Cardiac fibroblast (primary cell): ENCODE data around the gene PCLO.
A peak's percentile ranks its signal among the peaks of the same experiment; 100 is the strongest.

Source experiments
- DNase-seq, 2 donors: peaks; one replicate each; pipeline versions ENCODE4 v3.0.0 to v3.0.0-alpha.2; 2010; ENCODE audit warnings: low read depth in 2 of 2
- H3K4me3 ChIP-seq, 2 donors: replicated peaks in 1 of 2; 1 replicate in 1 of 2; 2 replicates in 1 of 2; pipeline ENCODE4 v1.5.1; 2011; ENCODE audit warnings: low read depth in 2 of 2, low read length in 2 of 2, mild to moderate bottlenecking in 2 of 2, moderate library complexity in 1 of 2
- TF ChIP-seq, protein P1 (sequence below): IDR thresholded peaks from one replicate; pipeline ENCODE4 v1.5.1; 2011; ENCODE audit warnings: low read depth, mild to moderate bottlenecking, low read length, inconsistent platforms

The PCLO gene

DNA sequence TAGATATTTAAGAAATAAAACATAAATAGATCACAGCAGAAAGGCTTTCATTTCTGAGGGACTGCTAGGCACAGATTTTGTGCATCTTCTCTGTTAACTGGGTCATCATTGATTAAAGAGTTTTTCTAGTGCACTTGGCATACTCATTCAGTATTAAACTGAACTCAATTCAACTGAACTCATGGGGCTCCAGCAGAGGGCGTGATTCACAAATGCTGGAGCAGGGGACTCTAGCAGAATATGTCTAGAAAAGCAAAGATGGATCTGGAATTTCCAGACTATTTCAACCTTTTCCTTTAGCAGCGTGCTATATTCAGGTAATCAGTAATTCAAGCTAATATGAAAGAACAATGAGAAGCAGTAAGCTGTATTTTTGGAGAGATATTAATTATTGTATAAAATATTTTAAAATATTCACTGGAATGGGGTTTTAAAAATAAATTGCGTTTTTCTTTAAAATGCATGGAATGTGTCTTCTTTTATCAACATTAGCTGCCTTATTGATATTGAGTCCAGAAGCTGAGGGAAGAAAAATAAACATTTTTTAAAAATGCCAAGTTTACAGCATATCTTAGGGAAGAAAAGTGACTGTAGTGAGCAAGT lies 422.3 kb downstream of the PCLO start:
- no peak overlapping the region for H3K4me3 ChIP-seq
- DNase-seq = peak; percentile 71 to 74
- TF ChIP-seq, protein P1, sequence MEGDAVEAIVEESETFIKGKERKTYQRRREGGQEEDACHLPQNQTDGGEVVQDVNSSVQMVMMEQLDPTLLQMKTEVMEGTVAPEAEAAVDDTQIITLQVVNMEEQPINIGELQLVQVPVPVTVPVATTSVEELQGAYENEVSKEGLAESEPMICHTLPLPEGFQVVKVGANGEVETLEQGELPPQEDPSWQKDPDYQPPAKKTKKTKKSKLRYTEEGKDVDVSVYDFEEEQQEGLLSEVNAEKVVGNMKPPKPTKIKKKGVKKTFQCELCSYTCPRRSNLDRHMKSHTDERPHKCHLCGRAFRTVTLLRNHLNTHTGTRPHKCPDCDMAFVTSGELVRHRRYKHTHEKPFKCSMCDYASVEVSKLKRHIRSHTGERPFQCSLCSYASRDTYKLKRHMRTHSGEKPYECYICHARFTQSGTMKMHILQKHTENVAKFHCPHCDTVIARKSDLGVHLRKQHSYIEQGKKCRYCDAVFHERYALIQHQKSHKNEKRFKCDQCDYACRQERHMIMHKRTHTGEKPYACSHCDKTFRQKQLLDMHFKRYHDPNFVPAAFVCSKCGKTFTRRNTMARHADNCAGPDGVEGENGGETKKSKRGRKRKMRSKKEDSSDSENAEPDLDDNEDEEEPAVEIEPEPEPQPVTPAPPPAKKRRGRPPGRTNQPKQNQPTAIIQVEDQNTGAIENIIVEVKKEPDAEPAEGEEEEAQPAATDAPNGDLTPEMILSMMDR = peak; percentile 83

DNA sequence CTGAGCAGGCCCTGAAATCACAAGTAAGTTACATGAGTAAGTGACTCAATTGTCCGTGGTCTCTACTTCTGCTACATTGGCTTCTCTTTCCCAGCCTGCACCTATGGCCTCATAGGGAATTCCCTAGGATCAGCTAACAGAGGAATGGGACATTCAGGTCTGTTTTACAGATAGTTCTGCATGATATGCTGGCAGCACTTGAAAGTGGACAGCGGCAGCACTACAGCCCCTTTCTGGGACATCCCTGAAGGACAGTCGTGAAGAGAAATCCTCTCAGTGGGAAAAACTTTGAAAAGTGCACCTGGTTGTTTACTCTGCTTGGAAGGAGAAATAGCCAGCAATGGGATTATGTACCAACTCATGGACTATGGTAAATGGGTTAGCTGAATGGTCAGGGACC lies 426.1 kb downstream of the PCLO start:
- DNase-seq = no peak
- TF ChIP-seq, protein P1 = no peak
- no peak overlapping the region for H3K4me3 ChIP-seq

DNA sequence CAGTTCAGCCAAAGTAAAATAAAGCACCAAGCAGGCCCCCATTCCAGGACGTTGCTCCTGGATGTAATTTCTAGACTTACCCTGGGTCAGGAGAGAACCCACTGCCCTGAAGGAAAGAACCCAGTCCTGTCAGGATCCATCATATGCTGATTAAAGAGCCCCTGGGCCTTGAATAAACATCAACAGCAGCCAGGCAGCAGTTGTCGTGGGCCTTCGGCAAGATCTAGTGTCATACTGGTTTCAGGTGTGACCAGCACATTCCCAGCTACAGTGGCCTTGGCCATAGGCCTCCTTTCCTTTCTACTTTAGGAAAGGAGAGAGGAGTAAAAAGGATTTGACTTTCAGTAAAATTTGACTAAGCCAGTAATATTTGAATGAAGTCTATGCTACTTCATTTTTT lies 430.0 kb downstream of the PCLO start:
- TF ChIP-seq, protein P1 = no peak
- H3K4me3 ChIP-seq = no peak overlapping the region
- DNase-seq = no peak

DNA sequence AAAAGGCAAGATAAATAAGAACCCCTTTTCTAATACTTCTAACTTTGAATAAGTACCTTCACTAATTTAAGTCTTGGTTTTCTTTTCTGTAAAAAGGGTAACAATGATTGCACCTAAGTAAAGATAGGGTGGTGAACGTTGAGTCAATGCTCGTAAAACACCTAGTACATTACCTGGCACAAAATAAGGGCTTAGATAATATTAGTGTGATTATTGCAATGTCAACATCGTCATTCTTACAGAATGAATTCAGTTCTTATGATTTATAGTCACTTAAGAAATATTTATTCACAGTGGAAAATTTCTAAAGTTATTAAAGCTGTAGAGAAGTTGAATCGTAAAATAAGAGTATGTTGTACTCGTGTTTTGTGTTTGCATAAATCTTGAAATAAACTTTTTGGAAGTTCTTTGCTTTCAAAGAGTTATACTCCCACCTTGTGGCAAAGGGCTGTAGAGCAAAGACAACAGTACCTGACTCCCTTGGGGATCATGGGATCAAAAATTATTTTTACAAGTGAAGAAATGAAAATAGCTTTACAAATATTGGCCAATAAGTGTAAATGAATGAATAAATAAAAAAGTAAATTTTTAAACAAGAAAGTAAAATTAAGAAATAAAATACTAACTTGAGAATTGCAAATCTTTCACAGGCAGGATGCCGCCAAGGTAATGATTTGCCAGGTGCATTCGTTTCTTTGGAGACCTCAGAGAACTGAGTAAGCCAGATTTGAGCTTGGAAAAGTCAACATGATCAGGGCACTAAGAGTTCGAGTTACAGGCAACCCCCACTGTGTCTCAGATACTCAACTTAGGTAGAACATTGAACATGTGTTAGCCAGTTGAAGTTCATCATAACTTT lies 433.3 kb downstream of the PCLO start:
- TF ChIP-seq, protein P1 = peak; percentile 74
- no peak overlapping the region for H3K4me3 ChIP-seq
- DNase-seq = peak; percentile 67 to 71

DNA sequence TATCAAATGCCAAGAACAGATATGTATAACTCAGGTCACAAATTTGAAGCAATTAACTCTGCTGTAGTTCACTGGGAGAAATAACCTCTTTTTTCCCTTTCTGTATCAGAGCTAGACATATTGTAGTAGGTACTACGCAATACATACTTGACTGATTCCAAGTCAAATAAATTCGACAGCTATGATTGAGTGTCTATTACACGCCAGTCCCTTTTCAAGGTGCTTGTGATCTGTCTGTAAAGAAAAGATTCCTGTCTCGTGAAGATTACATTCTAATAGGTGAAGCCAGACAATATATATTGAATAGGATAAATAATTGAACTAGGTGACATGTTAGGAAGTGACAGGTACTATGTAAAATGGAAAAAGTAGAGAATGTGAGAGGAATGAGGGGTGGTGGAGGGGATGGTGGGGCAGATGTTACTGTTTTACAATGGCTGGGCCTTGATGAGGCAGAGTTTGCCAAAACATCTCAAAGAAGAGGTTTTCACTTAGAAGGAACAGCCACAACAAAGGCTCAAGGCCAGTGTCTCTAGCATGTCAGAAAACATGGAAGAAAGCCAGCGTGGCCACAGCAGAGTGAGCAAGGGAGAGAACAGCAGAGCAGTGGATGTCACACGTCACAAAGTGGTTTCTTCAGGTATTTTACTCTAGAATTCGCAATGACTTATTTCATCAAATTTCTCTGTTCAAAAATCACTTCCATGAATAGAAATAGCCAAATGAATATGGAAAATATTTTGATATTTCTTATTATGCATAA lies 436.5 kb downstream of the PCLO start:
- no peak overlapping the region for H3K4me3 ChIP-seq
- no peak for DNase-seq
- TF ChIP-seq, protein P1 = no peak

DNA sequence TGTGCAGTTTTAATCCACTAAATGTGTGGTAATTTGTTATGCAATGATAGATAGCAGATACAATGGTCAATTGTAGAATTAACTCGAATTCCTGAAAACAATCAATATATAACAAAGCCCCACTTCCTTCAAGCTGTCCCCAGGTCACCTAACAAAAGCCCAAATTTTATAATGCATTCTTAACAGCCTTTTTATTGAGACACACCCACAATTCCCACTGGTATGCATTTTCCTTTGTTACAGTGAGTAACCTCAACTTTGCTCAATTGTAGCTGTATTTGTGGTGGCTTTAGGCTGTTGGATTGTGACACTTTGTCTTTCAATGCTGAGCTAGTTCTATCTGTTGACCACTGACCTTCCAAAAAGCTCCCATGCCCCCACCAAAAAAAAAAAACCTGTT lies 439.3 kb downstream of the PCLO start:
- H3K4me3 ChIP-seq = no peak overlapping the region
- TF ChIP-seq, protein P1 = no peak
- peak in 1 of 2 donors; percentile 17 for DNase-seq
